GM19468 (cell line): ENCODE results near the gene CCDC74A.
"Not testable (repeated sequence)": the region's sequence is repeated elsewhere in the genome, so short reads cannot be mapped to it uniquely, and the experiment has no call there.

Source experiments
- ATAC-seq: cut with Tn5 transposase; IDR thresholded peaks from one replicate; pipeline ENCODE4 v1.9.1; 2021; ENCODE audit warnings: mild to moderate bottlenecking, moderate library complexity, moderate number of reproducible peaks; ENCODE audit not compliant: unreplicated experiment; ENCODE audit errors: extremely low read depth

The CCDC74A gene

DNA sequence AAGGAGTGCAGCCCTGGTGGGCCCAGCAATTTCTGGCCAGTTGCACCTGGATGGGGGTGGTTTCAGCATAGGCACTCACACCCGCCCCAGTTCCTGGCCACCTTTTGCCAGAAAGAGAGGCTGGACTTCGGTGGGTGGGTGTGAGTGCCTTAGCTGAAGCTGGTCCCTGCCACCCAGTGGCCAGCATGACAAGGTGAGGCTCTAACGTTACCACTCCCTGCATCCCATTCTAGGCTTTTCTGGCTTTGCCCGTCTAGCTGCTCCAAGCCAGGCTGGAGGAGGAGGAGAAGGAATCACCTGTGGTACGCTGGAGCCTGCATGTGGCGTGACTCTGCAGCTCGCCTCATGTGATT, 17.1 kb downstream of the CCDC74A start:
- ATAC-seq: not testable (repeated sequence)

GRCh38 chr2:131552871-131553270, 25.2 kb downstream of the CCDC74A start:
- ATAC-seq: no peak

DNA sequence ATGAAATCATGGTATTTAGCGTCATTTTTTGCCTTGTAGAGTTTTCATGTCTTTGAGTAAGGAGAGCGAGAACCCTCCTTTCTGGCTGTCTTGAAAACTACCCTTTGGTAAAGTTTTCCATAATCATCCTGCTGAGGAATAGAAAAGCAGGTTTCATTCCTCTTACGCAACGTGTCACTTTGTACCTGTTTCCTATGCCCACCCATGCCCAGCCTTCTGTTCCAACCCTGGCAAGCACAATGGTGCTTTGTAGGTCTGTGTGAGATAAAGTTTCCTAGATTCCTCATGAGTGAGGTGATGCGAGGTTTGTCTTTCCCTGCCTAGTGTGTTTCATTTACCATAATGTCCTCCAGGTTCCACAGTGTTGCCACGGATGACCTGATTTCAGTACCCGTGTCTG, 29.3 kb downstream of the CCDC74A start:
- ATAC-seq: no peak

- ATAC-seq: no peak
Measured at GRCh38 chr2:131557558-131558321, 30.1 kb downstream of the CCDC74A start.

GRCh38 chr2:131566371-131566770, 38.7 kb downstream of the CCDC74A start:
- no peak for ATAC-seq

- no peak for ATAC-seq
Measured at GRCh38 chr2:131567891-131568290, 40.2 kb downstream of the CCDC74A start.

DNA sequence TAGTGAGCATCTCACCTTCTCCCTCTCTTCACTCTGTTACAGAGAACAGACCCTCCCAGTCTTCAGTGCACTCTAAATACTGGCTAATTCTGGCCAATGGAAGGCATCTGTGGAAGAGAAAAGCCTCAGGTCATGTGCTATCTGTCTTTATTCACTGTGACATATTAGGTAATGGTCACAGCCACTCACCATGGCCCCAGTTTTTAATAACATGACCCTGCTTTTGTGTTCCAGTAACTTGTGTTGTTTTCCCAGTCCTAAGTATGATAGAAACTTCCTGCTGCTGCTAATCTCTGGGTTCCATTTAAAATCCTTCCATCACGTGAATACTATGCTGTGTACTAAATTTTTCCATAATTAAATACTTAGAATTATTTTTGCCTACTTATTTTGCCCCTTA, 40.7 kb downstream of the CCDC74A start:
- ATAC-seq: not testable (repeated sequence)

GRCh38 chr2:131572175-131572574, 44.5 kb downstream of the CCDC74A start:
- ATAC-seq: no peak

DNA sequence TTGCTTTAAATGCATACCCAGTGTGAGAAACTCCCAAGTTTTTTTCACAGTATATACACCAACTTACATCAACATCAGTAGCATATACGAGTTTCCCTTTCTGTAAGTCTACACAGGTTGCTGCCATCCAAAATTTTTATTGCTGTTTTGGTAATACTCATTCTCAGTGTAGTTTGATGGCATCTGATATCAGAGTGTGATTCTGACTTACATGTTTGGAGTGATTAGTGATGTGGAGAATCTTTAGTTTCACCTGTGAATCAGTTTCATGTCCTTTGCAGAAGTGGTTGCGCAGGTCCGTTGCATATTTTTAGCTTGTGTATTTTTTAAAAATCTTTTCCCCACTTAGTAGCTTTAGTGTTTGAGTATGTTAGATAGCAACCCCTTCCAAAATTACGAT, 50.1 kb downstream of the CCDC74A start:
- ATAC-seq: no peak

DNA sequence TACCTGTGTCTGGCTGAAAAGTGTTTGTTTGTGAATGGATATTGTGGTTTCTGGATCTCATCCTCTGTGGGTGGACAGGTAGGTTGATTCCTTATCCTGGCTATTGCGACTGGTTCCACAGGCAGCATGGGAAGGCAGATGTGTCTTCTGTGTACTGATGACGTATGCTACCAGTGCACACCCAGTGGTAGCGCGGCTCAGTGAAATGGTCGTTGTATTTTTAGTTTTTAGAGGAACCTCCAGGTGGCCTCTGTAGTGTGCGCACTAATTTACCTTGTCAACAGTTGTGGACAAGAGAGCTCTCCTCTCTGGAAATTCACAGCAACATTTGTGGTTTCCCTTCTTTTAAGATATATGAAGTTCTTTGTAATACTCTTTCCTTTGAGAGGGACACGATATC, 52.5 kb downstream of the CCDC74A start:
- no peak for ATAC-seq
